ENCODE data around the gene ESRP2. TPM values are rescaled to one million over a fixed set of nuclear protein-coding genes. Genes with fewer than 3 reads are reported as not detected.

ESRP2 gene
- total RNA-seq, 3 donors from 2014 or later: 0.80 to 58.0 (median 26.5) TPM

DNA sequence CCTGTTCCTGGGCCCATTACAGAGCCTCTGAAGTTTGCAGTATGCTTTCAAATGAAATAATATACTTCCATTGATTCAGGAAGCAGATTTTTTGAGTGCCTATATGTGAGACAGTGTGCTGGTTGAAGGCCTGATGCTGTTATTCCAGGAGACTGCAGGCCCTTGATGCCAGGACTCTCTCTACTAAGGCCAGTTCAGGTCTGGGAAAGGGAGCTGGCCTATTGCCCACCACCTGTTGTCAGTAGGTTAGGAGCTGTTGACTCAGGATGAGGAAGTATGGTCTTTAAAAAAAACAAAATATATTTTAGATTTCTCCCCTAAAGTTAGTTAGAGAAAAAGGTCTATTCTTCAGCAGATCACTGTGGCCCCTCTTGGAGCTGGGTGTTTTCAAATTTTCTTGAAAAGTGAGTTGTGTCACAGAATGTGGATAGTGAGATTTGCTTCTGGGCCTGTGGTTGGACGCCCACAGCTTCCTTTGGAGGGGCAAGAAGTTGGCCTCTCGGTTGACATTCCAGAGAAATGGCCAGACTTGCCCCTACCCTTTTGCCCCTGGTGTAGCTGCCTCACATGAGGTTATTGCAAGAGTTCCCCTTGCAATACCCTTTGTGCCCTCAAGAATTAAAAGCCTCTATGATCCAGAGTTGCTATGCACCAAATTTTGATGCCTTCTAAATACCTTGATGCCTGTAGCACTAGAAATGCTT, 7.9 kb downstream of the ESRP2 start:
- no peaks in the 10 kb centered on the region for H3K4me1 ChIP-seq
- no peaks in the 10 kb centered on the region for H3K36me3 ChIP-seq
- H3K27ac ChIP-seq: peak overlapping the region in 1 of 2 donors; percentile 25
- H3K4me3 ChIP-seq: no peak overlapping the region
- TF ChIP-seq POLR2AphosphoS5 (IDR thresholded peaks at IDR 0.05) (no peak), POLR2A (IDR thresholded peaks at IDR 0.05) (no peak)
- TF ChIP-seq, protein P1, sequence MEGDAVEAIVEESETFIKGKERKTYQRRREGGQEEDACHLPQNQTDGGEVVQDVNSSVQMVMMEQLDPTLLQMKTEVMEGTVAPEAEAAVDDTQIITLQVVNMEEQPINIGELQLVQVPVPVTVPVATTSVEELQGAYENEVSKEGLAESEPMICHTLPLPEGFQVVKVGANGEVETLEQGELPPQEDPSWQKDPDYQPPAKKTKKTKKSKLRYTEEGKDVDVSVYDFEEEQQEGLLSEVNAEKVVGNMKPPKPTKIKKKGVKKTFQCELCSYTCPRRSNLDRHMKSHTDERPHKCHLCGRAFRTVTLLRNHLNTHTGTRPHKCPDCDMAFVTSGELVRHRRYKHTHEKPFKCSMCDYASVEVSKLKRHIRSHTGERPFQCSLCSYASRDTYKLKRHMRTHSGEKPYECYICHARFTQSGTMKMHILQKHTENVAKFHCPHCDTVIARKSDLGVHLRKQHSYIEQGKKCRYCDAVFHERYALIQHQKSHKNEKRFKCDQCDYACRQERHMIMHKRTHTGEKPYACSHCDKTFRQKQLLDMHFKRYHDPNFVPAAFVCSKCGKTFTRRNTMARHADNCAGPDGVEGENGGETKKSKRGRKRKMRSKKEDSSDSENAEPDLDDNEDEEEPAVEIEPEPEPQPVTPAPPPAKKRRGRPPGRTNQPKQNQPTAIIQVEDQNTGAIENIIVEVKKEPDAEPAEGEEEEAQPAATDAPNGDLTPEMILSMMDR (IDR thresholded peaks at IDR 0.05): no peak
- intact Hi-C loops (cut with DNase I; ENCODE audit: low total_unique reads): no loop called here
- H3K27me3 ChIP-seq: no peaks in the 10 kb centered on the region
- H3K9me3 ChIP-seq: no peaks in the 10 kb centered on the region
- no peak for DNase-seq (ENCODE audit: low spot score in 2 of 2)

DNA sequence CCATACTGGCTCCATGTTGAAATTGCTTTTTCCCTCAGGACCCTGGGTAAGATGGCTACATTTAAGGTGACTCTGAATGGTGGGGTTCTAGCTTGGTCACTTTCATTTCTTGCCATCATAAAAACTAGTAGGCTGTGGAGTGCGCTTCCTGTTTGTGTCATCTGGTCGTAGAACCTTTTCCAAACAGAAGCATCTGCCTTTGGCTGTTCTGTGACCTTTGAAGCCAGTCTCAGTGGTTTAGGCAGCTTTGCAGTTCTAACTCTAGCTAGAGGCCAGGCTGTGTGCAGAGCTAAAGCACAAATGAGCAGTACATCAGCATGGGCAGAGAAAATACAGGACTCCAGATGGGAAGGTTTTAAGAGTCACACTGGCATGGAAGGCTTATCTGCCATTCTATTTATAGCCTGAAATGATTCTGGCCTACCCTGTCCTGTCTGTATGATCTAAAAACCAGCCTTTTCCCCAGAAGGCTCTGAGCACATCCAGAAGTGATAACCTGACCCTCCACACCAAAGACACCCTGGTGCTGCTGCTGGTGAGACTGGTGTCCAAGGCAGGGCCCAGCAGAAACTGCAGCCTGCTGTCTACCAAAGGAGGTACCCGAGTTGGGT, 8.6 kb downstream of the ESRP2 start:
- Histone ChIP-seq H3K9me3 (no peaks in the 10 kb centered on the region), H3K4me3 (no peak overlapping the region), H3K36me3 (no peaks in the 10 kb centered on the region), H3K27me3 (no peaks in the 10 kb centered on the region), H3K27ac (peak overlapping the region; percentile 25 to 39), H3K4me1 (no peaks in the 10 kb centered on the region)
- TF ChIP-seq, protein P1 (IDR thresholded peaks at IDR 0.05): no peak
- TF ChIP-seq POLR2A (IDR thresholded peaks at IDR 0.05): no peak
- no peak for TF ChIP-seq POLR2AphosphoS5 (IDR thresholded peaks at IDR 0.05)
- no peak for DNase-seq (ENCODE audit: low spot score in 2 of 2)
- intact Hi-C loops (cut with DNase I; ENCODE audit: low total_unique reads): no loop called here

DNA sequence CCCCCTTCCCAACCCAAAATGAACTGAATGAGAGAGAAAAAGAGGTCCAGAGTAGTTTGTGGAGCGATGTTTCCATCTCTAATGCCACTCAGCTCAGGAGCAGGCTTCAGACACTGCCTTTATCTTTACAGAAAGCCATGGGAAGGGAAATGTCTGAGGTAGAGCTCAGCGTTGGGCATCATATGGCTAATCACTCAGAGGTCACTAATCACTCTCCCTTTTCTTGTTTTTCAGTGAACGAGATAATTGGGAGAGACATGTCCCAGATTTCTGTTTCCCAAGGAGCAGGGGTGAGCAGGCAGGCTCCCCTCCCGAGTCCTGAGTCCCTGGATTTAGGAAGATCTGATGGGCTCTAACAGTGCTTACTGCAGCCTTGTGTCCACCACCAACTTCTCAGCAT, 9.8 kb downstream of the ESRP2 start:
- no peak overlapping the region for H3K4me3 ChIP-seq
- H3K36me3 ChIP-seq: no peaks in the 10 kb centered on the region
- H3K27me3 ChIP-seq: no peaks in the 10 kb centered on the region
- TF ChIP-seq POLR2AphosphoS5 (IDR thresholded peaks at IDR 0.05) (no peak), POLR2A (IDR thresholded peaks at IDR 0.05) (no peak)
- TF ChIP-seq, protein P1 (IDR thresholded peaks at IDR 0.05): no peak
- H3K27ac ChIP-seq: no peak overlapping the region
- intact Hi-C loops (cut with DNase I; ENCODE audit: low total_unique reads): no loop called here
- no peaks in the 10 kb centered on the region for H3K9me3 ChIP-seq
- no peak for DNase-seq (ENCODE audit: low spot score in 2 of 2)
- H3K4me1 ChIP-seq: no peaks in the 10 kb centered on the region

DNA sequence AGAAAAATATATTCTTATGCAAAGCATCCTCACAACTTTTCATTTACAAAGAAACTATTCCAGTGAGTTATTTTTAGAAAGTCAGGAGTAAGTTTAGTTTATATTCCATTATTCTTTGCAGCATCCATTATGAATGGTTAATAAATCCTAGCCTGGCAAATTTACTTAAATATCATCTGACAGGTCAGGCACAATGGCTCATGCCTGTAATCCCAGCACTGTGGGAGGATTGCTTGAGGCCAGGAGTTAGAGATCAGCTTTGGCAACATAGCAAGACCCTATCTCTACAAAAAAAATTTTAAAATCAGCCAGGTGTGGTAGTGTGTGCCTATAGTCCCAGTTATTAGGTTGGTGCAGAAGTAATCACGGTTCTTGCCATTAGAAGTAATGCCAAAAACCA, 12.9 kb downstream of the ESRP2 start:
- DNase-seq (ENCODE audit: low spot score in 2 of 2): no peak
- TF ChIP-seq POLR2A (IDR thresholded peaks at IDR 0.05) (no peak), POLR2AphosphoS5 (IDR thresholded peaks at IDR 0.05) (no peak)
- TF ChIP-seq, protein P1 (IDR thresholded peaks at IDR 0.05): no peak
- Histone ChIP-seq H3K27me3 (no peaks in the 10 kb centered on the region), H3K4me3 (no peak overlapping the region), H3K9me3 (no peaks in the 10 kb centered on the region), H3K4me1 (no peaks in the 10 kb centered on the region), H3K36me3 (no peaks in the 10 kb centered on the region), H3K27ac (no peak overlapping the region)
- intact Hi-C loops (cut with DNase I; ENCODE audit: low total_unique reads): no loop called here

DNA sequence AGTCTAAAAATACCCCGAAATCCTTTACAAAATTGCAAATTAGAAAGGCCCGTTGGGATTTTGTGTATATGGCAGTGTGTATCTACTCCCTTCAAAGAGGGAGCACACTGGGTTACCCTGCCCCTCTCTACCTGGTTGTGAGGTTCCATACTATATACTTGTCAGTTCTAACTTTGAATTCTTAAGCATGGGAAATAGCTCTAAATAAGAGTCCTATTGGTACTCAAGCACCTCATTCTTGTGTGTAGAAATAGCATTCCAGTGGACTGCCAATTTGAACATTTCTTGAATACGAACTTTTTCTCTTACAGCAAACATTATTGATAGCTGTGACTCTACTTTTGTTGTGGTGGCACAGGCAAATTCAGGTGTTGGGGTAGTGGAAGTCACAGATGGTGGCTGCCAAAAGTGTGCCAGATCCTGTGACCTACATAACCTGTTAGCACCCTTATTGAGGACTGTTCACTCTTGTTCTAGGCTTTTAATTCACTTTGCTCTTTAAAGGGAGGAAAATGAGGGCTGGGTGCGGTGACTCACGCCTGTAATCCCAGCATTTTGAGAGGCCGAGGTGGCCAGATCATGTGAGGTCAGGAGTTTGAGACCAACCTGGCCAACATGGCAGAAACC, 16.1 kb downstream of the ESRP2 start:
- Histone ChIP-seq H3K27me3 (no peaks in the 10 kb centered on the region), H3K36me3 (no peaks in the 10 kb centered on the region), H3K9me3 (no peaks in the 10 kb centered on the region), H3K4me3 (no peak overlapping the region), H3K4me1 (no peaks in the 10 kb centered on the region), H3K27ac (no peak overlapping the region)
- intact Hi-C loops (cut with DNase I; ENCODE audit: low total_unique reads): no loop called here
- TF ChIP-seq POLR2A (IDR thresholded peaks at IDR 0.05): no peak
- TF ChIP-seq, protein P1 (IDR thresholded peaks at IDR 0.05): no peak
- TF ChIP-seq POLR2AphosphoS5 (IDR thresholded peaks at IDR 0.05): no peak
- DNase-seq (ENCODE audit: low spot score in 2 of 2): no peak
